Astrocyte of the cerebellum (primary cell): Measurements from ENCODE around the gene LHX4.

Experiments
- DNase-seq: peaks from one replicate; pipeline ENCODE4 v3.0.0-alpha.2; 2011; ENCODE audit warnings: low read depth
- H3K4me3 ChIP-seq: 2 replicates; pipeline ENCODE4 v1.5.1; 2011; ENCODE audit warnings: mild to moderate bottlenecking, low read depth, low read length, moderate library complexity
- CTCF ChIP-seq: IDR thresholded peaks from 2 replicates; pipeline ENCODE4 v1.5.1; 2012; ENCODE audit warnings: low read length, low read depth, moderate library complexity, mild to moderate bottlenecking; ENCODE audit errors: missing control alignments
- in situ Hi-C: cut with HindIII; loops from 2 replicates; pipeline ENCODE4 v1.10.0; 2017; ENCODE audit warnings: low sequenced_read_pairs

Gene LHX4

GRCh38 chr1:180190091-180190490, 40.0 kb upstream of the LHX4 start:
- in situ Hi-C loops = loop anchor here (25.0 kb wide), 1 partner anchor 297 kb away; no protein-coding TSS in a partner anchor
- TF ChIP-seq CTCF = no peak
- DNase-seq = no peak
- H3K4me3 ChIP-seq = no peak overlapping the region

GRCh38 chr1:180192172-180192571, 37.9 kb upstream of the LHX4 start:
- H3K4me3 ChIP-seq = no peak overlapping the region
- no peak for DNase-seq
- in situ Hi-C loops = loop anchor here (25.0 kb wide), 1 partner anchor 295 kb away; no protein-coding TSS in a partner anchor
- TF ChIP-seq CTCF = no peak

- no peak for DNase-seq
- in situ Hi-C loops = loop anchor here (25.0 kb wide), 1 partner anchor 294 kb away; no protein-coding TSS in a partner anchor
- no peak overlapping the region for H3K4me3 ChIP-seq
- no peak for TF ChIP-seq CTCF
These were observed 36.7 kb upstream of the LHX4 start for GRCh38 chr1:180193141-180194047.

DNA sequence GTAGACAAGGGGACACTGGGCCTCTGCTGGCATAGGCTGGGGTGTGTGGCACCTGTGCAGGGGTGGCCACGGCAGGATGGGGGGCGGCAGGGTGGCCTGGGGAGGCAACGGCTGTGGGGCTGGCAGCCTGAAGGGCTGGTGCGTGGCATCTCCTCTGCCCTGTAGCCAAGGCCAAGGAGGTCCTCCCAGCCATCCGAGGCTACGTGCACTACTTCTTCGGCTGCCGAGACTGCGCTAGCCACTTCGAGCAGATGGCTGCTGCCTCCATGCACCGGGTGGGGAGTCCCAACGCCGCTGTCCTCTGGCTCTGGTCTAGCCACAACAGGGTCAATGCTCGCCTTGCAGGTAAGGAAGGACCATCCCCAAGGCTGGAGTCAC, 36.0 kb upstream of the LHX4 start:
- in situ Hi-C loops = loop anchor here (25.0 kb wide), 1 partner anchor 293 kb away; no protein-coding TSS in a partner anchor
- no peak for DNase-seq
- TF ChIP-seq CTCF = no peak
- H3K4me3 ChIP-seq = no peak overlapping the region

- TF ChIP-seq CTCF = no peak
- H3K4me3 ChIP-seq = no peak overlapping the region
- no peak for DNase-seq
- in situ Hi-C loops = loop anchor here (25.0 kb wide), 1 partner anchor 293 kb away; no protein-coding TSS in a partner anchor
These were observed 35.4 kb upstream of the LHX4 start for GRCh38 chr1:180194546-180195207.

- no peak for DNase-seq
- in situ Hi-C loops = loop anchor here (25.0 kb wide), 1 partner anchor 292 kb away; no protein-coding TSS in a partner anchor
- no peak overlapping the region for H3K4me3 ChIP-seq
- TF ChIP-seq CTCF = no peak
These were observed 34.7 kb upstream of the LHX4 start for GRCh38 chr1:180195401-180195800.
